ENCODE data around the gene ABCF2. TPM values are rescaled to one million over a fixed set of nuclear protein-coding genes. Genes with fewer than 3 reads are reported as not detected.

Gene ABCF2
- polyA plus RNA-seq, 3 donors, result 18.0 to 22.0 (median 21.1) TPM

DNA sequence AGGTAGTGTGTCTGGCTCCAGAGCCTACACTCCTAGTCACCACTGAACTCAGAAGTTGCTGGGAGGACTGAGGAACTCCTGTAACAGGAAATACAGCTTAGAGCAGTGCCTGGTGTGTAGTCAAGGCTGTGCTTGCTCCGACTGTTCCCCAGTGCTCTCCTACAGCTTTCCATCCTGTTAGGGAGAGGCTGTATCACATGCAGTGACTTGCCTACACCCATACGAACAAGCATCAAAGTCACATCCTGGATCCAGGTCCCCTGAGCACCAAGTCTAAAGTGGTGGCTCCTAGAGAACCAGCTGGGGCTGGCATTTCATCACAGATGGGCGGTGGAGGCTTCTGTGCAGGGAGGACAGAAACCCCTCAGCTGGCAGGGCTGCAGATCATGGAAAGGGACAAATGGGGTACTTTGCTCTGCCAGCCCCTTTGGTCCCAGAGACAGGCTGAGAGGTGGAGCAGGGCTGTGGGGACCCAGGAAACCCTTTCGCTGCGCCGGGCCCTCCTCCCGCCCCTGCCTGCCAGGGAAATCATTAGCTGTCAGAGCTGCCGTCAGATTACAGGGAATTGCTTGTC, 47.6 kb downstream of the ABCF2 start:
- no peak overlapping the region for H3K4me3 Mint-ChIP-seq
- no peaks in the 10 kb centered on the region for H3K4me1 ChIP-seq (ENCODE audit: control insufficient read depth in 1 of 2, insufficient read depth in 2 of 2, low read length in 2 of 2)
- H3K27me3 ChIP-seq (ENCODE audit: control insufficient read depth in 2 of 2, insufficient read depth in 2 of 2, low read length in 2 of 2), result peaks cover 0 to 12% of the 10 kb centered on the region in 2 donors
- no peaks in the 10 kb centered on the region for H4K20me1 ChIP-seq (ENCODE audit: insufficient read depth, low read length)
- H3K27ac ChIP-seq (ENCODE audit: low read depth in 1 of 2, low read length in 2 of 2), result no peak overlapping the region
- H3K36me3 ChIP-seq (replicated peaks in 1 of 2; ENCODE audit: control insufficient read depth in 1 of 2, insufficient read depth in 2 of 2, low read length in 2 of 2), result no peaks in the 10 kb centered on the region
- H3K27me3 Mint-ChIP-seq (ENCODE audit: low read depth in 3 of 3), result peaks cover 7 to 32% (median 10%) of the 10 kb centered on the region in 3 donors
- no peak for DNase-seq
- no peak overlapping the region for H2AFZ ChIP-seq (ENCODE audit: insufficient read depth, low read depth, low read length, poor library complexity, severe bottlenecking)
- intact Hi-C loops (cut with micrococcal nuclease), result no loop called here
- no peaks in the 10 kb centered on the region for H3K36me3 Mint-ChIP-seq
- H3K9me3 Mint-ChIP-seq, result peaks cover 3 to 7% (median 6%) of the 10 kb centered on the region in 7 donors
- H3K79me2 ChIP-seq (ENCODE audit: insufficient read depth, low read length), result no peaks in the 10 kb centered on the region
- no peak overlapping the region for H3K4me2 ChIP-seq (replicated peaks; ENCODE audit: extremely low read depth, low read length, poor library complexity, severe bottlenecking)
- peaks cover 4% of the 10 kb centered on the region for H3K4me1 Mint-ChIP-seq
- H3K9ac ChIP-seq (ENCODE audit: insufficient read depth, low read length, poor library complexity, severe bottlenecking), result no peak overlapping the region
- peaks cover 4% of the 10 kb centered on the region in 2 donors for H3K9me3 ChIP-seq (replicated peaks in 1 of 2; ENCODE audit: control insufficient read depth in 1 of 2, insufficient read depth in 1 of 2, low read length in 2 of 2)
- H3K4me3 ChIP-seq (replicated peaks in 1 of 3; ENCODE audit: low read depth in 2 of 3, low read length in 3 of 3), result no peak overlapping the region
- TF ChIP-seq, protein P1, sequence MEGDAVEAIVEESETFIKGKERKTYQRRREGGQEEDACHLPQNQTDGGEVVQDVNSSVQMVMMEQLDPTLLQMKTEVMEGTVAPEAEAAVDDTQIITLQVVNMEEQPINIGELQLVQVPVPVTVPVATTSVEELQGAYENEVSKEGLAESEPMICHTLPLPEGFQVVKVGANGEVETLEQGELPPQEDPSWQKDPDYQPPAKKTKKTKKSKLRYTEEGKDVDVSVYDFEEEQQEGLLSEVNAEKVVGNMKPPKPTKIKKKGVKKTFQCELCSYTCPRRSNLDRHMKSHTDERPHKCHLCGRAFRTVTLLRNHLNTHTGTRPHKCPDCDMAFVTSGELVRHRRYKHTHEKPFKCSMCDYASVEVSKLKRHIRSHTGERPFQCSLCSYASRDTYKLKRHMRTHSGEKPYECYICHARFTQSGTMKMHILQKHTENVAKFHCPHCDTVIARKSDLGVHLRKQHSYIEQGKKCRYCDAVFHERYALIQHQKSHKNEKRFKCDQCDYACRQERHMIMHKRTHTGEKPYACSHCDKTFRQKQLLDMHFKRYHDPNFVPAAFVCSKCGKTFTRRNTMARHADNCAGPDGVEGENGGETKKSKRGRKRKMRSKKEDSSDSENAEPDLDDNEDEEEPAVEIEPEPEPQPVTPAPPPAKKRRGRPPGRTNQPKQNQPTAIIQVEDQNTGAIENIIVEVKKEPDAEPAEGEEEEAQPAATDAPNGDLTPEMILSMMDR (IDR thresholded peaks at IDR 0.05), result no peak
- WGBS (ENCODE audit: insufficient coverage), result 85% methylated on average over 8 of the region's 8 CpGs
- no peak overlapping the region for H3K27ac Mint-ChIP-seq

DNA sequence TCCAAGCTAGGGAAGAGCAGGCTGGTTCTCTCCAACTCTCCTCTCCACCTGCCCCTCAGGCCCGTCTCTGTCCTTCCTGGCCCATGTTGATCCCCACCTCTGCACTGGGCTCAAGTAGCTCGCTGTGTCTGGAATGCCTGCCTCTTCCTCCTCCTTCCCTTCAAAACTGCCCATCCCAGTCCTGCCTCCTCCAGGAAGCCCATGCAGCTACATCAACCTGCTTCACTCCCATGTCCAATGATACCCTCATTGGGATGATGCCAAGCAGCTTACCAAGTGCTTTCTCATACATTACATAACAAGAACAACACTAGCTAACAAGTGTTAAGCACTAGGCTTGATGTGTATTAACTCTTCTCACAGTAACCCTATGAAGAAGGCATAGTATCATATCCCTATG, 48.2 kb downstream of the ABCF2 start:
- H3K27me3 ChIP-seq (ENCODE audit: control insufficient read depth in 2 of 2, insufficient read depth in 2 of 2, low read length in 2 of 2), result peaks cover 0 to 12% of the 10 kb centered on the region in 2 donors
- H3K4me3 ChIP-seq (replicated peaks in 1 of 3; ENCODE audit: low read depth in 2 of 3, low read length in 3 of 3), result no peak overlapping the region
- 94% methylated on average over 2 of the region's 2 CpGs for WGBS (ENCODE audit: insufficient coverage)

More for the DNA sequence above, 48.2 kb downstream of the ABCF2 start:
- Histone ChIP-seq H3K9me3 (replicated peaks in 1 of 2; ENCODE audit: control insufficient read depth in 1 of 2, insufficient read depth in 1 of 2, low read length in 2 of 2) (peaks cover 4 to 10% of the 10 kb centered on the region in 2 donors), H3K4me2 (replicated peaks; ENCODE audit: extremely low read depth, low read length, poor library complexity, severe bottlenecking) (no peak overlapping the region), H2AFZ (ENCODE audit: insufficient read depth, low read depth, low read length, poor library complexity, severe bottlenecking) (no peak overlapping the region), H3K36me3 (replicated peaks in 1 of 2; ENCODE audit: control insufficient read depth in 1 of 2, insufficient read depth in 2 of 2, low read length in 2 of 2) (no peaks in the 10 kb centered on the region), H4K20me1 (ENCODE audit: insufficient read depth, low read length) (no peaks in the 10 kb centered on the region), H3K79me2 (ENCODE audit: insufficient read depth, low read length) (no peaks in the 10 kb centered on the region), H3K9ac (ENCODE audit: insufficient read depth, low read length, poor library complexity, severe bottlenecking) (no peak overlapping the region), H3K27ac (ENCODE audit: low read depth in 1 of 2, low read length in 2 of 2) (no peak overlapping the region), H3K4me1 (ENCODE audit: control insufficient read depth in 1 of 2, insufficient read depth in 2 of 2, low read length in 2 of 2) (no peaks in the 10 kb centered on the region)
- Mint-ChIP-seq H3K4me1 (peaks cover 4% of the 10 kb centered on the region), H3K4me3 (no peak overlapping the region), H3K27me3 (ENCODE audit: low read depth in 3 of 3) (peaks cover 7 to 36% (median 10%) of the 10 kb centered on the region in 3 donors), H3K36me3 (no peaks in the 10 kb centered on the region), H3K9me3 (peaks cover 6 to 11% (median 8%) of the 10 kb centered on the region in 7 donors), H3K27ac (no peak overlapping the region)
- TF ChIP-seq, protein P1 (IDR thresholded peaks at IDR 0.05), result no peak
- DNase-seq, result no peak
- intact Hi-C loops (cut with micrococcal nuclease), result no loop called here

Data from CD14-positive monocyte (primary cell).